RWPE1 (cell line): ENCODE results near the gene EIF1AD.
"Not testable (repeated sequence)": the region's sequence is repeated elsewhere in the genome, so short reads cannot be mapped to it uniquely, and the experiment has no call there.

Experiments used
- CTCF ChIA-PET: fragments of 350-600 bp; sonication (Branson Sonifier 250); formaldehyde crosslinking; extraction: SDS; loops from one replicate; lab custom pipeline; 2021; lab: Yijun Ruan, JAX
- POLR2A ChIA-PET: fragments of 400-600 bp; formaldehyde crosslinking; extraction: SDS; loops from one replicate; lab custom pipeline; 2020; ENCODE audit warnings: antibody characterized with exemption; ENCODE audit not compliant: low non-redundant PET; lab: Yijun Ruan, JAX
- DNase-seq: peaks from one replicate; pipeline ENCODE4 v3.0.0; 2012; ENCODE audit warnings: low spot score
- H3K27ac ChIP-seq: fragments of 450-650 bp; 2 replicates; pipeline ENCODE4 v1.5.1; 2017
- TF ChIP-seq, protein P1 (sequence below): fragments of 450-650 bp; conservative IDR thresholded peaks from 2 replicates; pipeline ENCODE4 v1.5.1; 2017; ENCODE audit warnings: low read depth, mild to moderate bottlenecking

The EIF1AD gene

DNA sequence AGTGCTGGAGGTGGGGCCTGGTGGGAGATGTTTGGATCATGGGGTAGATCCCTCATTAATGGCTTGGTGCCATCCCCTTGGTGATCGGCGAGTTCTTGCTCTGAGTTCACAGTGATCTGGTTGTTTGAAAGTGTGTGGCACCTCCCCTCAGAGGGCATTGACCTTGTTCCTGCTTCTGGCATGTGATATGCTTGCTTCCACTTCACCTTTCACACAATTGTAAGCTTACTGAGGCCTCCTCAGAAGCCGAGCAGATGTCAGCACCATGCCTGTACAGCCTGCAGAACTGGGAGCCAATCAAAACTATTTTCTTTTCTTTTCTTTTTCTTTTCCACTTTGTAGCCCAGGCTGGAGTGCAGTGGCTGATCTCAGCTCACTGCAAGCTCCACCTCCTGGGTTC lies 35.4 kb upstream of the EIF1AD start:
- CTCF ChIA-PET, result no interaction called here

DNA sequence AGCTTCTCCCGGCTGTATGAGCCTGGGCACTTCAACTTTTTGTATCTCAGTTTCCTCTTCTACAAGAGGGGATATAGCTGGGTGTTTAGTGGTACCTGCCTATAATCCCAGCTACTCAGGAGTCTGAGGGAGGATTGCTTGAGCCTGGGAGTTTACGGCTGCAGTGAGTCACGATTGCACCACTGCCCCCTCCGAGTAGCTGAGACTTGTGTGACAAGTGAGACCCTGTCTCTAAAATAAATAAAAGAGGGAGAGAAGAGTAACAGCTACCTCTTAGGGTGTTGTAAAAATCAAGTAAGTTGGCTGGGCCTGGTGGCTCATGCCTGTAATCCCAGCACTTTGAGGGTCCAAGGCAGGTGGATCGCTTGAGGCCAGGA lies 34.4 kb upstream of the EIF1AD start:
- CTCF ChIA-PET, result interaction anchor here (1.1 kb wide), 1 partner anchor 14 kb away, joined by 3 read pairs; no protein-coding TSS in a partner anchor
- no peak for DNase-seq
- POLR2A ChIA-PET, result no interaction called here
- no peak overlapping the region for H3K27ac ChIP-seq
- TF ChIP-seq, protein P1, sequence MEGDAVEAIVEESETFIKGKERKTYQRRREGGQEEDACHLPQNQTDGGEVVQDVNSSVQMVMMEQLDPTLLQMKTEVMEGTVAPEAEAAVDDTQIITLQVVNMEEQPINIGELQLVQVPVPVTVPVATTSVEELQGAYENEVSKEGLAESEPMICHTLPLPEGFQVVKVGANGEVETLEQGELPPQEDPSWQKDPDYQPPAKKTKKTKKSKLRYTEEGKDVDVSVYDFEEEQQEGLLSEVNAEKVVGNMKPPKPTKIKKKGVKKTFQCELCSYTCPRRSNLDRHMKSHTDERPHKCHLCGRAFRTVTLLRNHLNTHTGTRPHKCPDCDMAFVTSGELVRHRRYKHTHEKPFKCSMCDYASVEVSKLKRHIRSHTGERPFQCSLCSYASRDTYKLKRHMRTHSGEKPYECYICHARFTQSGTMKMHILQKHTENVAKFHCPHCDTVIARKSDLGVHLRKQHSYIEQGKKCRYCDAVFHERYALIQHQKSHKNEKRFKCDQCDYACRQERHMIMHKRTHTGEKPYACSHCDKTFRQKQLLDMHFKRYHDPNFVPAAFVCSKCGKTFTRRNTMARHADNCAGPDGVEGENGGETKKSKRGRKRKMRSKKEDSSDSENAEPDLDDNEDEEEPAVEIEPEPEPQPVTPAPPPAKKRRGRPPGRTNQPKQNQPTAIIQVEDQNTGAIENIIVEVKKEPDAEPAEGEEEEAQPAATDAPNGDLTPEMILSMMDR, result no peak

More for the DNA sequence above, 35.4 kb upstream of the EIF1AD start:
- no peak for DNase-seq
- POLR2A ChIA-PET, result no interaction called here
- no peak overlapping the region for H3K27ac ChIP-seq
- TF ChIP-seq, protein P1, result no peak

DNA sequence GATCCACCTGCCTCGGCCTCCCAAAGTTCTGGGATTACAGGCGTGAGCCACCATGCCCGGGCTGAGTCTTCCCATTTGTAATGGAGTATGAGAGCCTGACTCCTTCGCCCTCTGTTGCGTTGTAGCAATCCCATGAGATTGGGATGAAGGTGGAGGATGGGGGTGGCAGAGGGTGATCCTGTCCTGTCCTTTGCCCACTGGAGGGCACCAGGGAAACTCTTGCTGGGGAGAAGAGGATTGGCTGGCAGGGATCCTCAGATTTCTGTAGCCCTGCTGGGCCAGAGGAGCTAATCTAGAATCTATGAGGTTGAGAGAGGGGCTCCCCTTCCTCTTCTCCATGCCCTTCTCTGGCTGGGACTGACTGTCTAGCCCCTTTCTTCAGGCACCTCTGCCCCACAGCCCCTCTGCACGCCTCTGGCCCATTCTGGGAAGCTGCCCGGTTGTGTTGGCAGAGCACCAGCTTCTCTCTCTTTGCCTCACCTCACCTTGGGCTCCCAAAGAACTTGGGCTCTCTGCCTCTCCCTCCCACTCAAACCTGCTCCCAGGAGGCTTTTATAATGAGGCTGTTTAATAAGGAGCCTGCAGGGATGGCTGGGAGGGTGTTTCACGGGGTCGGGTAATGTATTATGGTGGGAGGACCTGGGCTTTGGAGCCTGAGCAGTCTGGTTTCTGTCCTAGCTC lies 33.8 kb upstream of the EIF1AD start:
- POLR2A ChIA-PET, result no interaction called here

DNA sequence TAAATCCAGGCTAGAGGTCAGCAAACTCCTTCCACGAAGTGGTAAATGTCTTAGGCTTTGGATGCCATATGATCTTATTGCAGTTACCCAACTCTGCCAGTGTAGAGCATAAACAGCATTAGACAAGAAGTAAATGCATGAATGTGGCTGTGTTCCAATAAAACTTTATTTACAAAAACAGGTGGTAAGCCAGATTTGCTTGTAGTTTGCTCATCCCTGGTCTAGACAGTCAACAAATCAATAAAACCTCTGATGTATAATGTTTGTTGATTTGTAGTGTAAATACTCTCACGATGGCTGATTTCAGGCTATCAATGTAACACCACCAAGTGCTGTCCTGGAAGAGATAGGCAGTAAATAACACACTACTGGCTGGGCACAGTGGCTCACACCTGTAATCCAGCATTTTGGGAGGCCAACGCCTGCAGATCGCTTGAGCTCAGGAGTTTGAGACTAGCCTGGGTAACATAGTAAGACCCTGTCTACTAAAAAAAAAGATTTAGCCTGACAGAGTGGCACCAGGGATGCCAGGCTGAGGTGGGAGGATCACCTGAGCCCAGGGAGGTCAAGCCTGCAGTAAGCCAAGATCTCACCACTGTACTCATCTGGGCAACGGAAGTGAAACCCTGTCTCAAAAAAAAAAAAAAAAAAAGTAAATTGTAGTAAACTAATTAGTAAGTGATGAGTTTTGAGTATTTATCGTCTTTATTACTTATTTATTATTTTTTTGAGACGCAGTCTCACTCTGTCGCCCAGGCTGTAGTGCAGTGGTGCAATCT lies 31.2 kb upstream of the EIF1AD start:
- TF ChIP-seq, protein P1, result no peak
- POLR2A ChIA-PET, result no interaction called here
- no peak for DNase-seq
- CTCF ChIA-PET, result interaction anchor here (0.8 kb wide), 1 partner anchor 10 kb away, joined by 4 read pairs; no protein-coding TSS in a partner anchor
- no peak overlapping the region for H3K27ac ChIP-seq

More for the DNA sequence above, 33.8 kb upstream of the EIF1AD start:
- no peak for DNase-seq
- H3K27ac ChIP-seq, result no peak overlapping the region
- TF ChIP-seq, protein P1, result no peak
- CTCF ChIA-PET, result interaction anchor here (0.5 to 1.1 kb wide), 4 partner anchors 12 to 694 kb away, joined by 3 to 7 read pairs (median 3); partner anchors contain the start of gene CTSW

DNA sequence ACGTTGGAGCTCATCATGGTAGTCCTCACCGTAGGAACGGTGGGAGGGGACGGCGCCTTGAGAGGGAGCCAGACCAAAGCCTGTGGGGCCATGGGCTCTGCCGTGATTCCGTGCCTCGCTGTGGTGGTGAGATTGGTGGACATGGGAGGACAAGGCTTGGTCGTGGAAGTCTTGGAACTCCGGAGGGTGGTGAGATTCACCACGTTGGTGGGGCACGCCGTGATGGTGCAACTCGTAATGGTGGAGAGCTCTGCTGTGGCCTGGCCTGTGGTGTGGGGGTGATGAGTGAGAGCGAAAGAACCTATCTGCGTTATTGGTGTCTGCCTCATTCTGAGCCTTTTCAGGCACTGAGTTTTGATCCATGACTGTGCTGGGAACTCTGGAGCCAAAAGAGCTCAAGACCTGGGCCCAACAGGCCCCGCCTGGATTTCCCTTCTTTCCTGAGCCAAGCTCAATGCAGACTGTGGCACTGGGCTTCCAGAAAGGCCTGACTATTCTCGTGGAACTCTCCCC lies 24.1 kb upstream of the EIF1AD start, which contains the start of gene CATSPER1:
TSS of gene CATSPER1 (minus strand) at position 463 of the 513 bp plus-strand sequence. CDS start at position 363, 100 bp downstream.
- H3K27ac ChIP-seq, result no peak within 1 kb of the TSS
- TF ChIP-seq, protein P1, result no peak
- POLR2A ChIA-PET, result no interaction called here
- DNase-seq, result no peak
- CTCF ChIA-PET, result interaction anchor here (0.6 kb wide), 2 partner anchors 242 to 533 kb away, joined by 3 read pairs; no protein-coding TSS in a partner anchor

DNA sequence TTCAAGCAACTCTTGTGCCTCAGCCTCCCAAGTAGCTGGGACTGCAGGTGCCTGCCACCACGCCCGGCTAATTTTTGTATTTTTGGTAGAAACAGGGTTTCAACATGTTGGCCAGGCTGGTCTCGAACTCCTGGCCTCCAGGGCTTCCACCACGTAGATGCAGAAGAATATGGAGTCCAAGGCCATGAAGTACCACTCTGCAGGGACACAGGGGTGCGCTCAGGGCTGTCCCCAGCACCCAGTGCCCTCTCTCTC lies 21.2 kb upstream of the EIF1AD start:
- POLR2A ChIA-PET, DNase-seq, H3K27ac ChIP-seq: not testable (repeated sequence)
- CTCF ChIA-PET, result interaction anchor here (0.5 to 2.5 kb wide), 13 partner anchors 11 to 330 kb away, joined by 3 to 14 read pairs (median 4); partner anchors contain the start of gene GAL3ST3
